HepG2 (cell line): Measurements from ENCODE around the gene RASL12. TPM values are rescaled to one million over a fixed set of nuclear protein-coding genes. Genes with fewer than 3 reads are reported as not detected.

ENCODE experiments used
- CBX1 ChIP-seq: IDR thresholded peaks from one replicate; pipeline ENCODE4 v1.6.1; 2016; ENCODE audit warnings: antibody characterized with exemption, low read depth
- FOSL1 ChIP-seq: sonication (generic); formaldehyde crosslinking; IDR thresholded peaks from 2 replicates; pipeline ENCODE4 v1.9.0; 2021; ENCODE audit warnings: missing genetic modification reagents, borderline replicate concordance
- FOXA3 ChIP-seq: IDR thresholded peaks from 2 replicates; pipeline ENCODE4 v1.6.1; 2016; ENCODE audit warnings: missing genetic modification reagents, missing compliant biosample characterization
- HMGXB4 ChIP-seq, 2 experiments: sonication (generic) in 1 of 2; formaldehyde crosslinking in 1 of 2; IDR thresholded peaks; 2 replicates each; pipeline versions ENCODE4 v1.4.0 to v1.6.1; 2018 to 2020; ENCODE audit warnings: missing genetic modification reagents in 2 of 2, borderline replicate concordance in 1 of 2, low read depth in 1 of 2, mild to moderate bottlenecking in 1 of 2, missing biosample characterization in 1 of 2
- KDM2A ChIP-seq: sonication (generic); formaldehyde crosslinking; IDR thresholded peaks from 2 replicates; pipeline ENCODE4 v1.4.0; 2020; ENCODE audit warnings: low read depth, missing genetic modification reagents, borderline replicate concordance
- MAFK ChIP-seq, 2 experiments: IDR thresholded peaks in 1 of 2; conservative IDR thresholded peaks in 1 of 2; 2 replicates each; pipeline ENCODE4 v1.6.1; 2011; ENCODE audit warnings: improper control_type of control experiment in 2 of 2, low read length in 2 of 2
- MAX ChIP-seq: IDR thresholded peaks from 2 replicates; pipeline ENCODE4 v1.6.1; 2012; ENCODE audit warnings: inconsistent platforms
- MNT ChIP-seq: fragments of 450-650 bp; IDR thresholded peaks from 2 replicates; pipeline ENCODE4 v1.6.1; 2016
- NFKBIZ ChIP-seq: IDR thresholded peaks from 2 replicates; pipeline ENCODE4 v1.6.1; 2018; ENCODE audit warnings: missing genetic modification reagents, missing compliant biosample characterization
- PCBP1 ChIP-seq: fragments of 200-400 bp; formaldehyde crosslinking; IDR thresholded peaks from 2 replicates; pipeline ENCODE4 v1.6.1; 2017; ENCODE audit warnings: mild to moderate bottlenecking, low read depth, low read length, borderline replicate concordance
- RAD21 ChIP-seq: fragments of 450-650 bp; formaldehyde crosslinking; IDR thresholded peaks from 2 replicates; pipeline ENCODE4 v1.5.0; 2020; ENCODE audit warnings: mild to moderate bottlenecking
- RFXAP ChIP-seq: sonication (generic); formaldehyde crosslinking; IDR thresholded peaks from 2 replicates; pipeline ENCODE4 v1.4.0; 2020; ENCODE audit warnings: missing genetic modification reagents, borderline replicate concordance
- RNF219 ChIP-seq: sonication (generic); formaldehyde crosslinking; IDR thresholded peaks from 2 replicates; pipeline ENCODE4 v1.5.0; 2020; ENCODE audit warnings: mild to moderate bottlenecking, missing genetic modification reagents
- STAG1 ChIP-seq: sonication (generic); formaldehyde crosslinking; IDR thresholded peaks from 2 replicates; pipeline ENCODE4 v1.4.0; 2020; ENCODE audit warnings: missing genetic modification reagents
- U2AF1 ChIP-seq: fragments of 200-400 bp; formaldehyde crosslinking; optimal IDR thresholded peaks from 2 replicates; pipeline ENCODE3; 2017; ENCODE audit warnings: mild to moderate bottlenecking, low read depth, low read length
- ZKSCAN8 ChIP-seq: IDR thresholded peaks from 2 replicates; pipeline ENCODE4 v1.6.1; 2016; ENCODE audit warnings: borderline replicate concordance, missing genetic modification reagents, missing compliant biosample characterization
- ZNF20 ChIP-seq: sonication (generic); formaldehyde crosslinking; IDR thresholded peaks from 2 replicates; pipeline ENCODE4 v1.4.0; 2020; ENCODE audit warnings: mild to moderate bottlenecking, moderate library complexity, missing genetic modification reagents
- ZNF235 ChIP-seq: sonication (generic); formaldehyde crosslinking; IDR thresholded peaks from 2 replicates; pipeline ENCODE4 v1.8.1; 2023; ENCODE audit warnings: mild to moderate bottlenecking, missing genetic modification reagents, borderline replicate concordance
- ZNF354B ChIP-seq: sonication (generic); formaldehyde crosslinking; IDR thresholded peaks from 2 replicates; pipeline ENCODE4 v1.8.0; 2022; ENCODE audit warnings: mild to moderate bottlenecking, missing genetic modification reagents
- ZNF460 ChIP-seq: sonication (generic); formaldehyde crosslinking; IDR thresholded peaks from 2 replicates; pipeline ENCODE4 v1.5.1; 2020; ENCODE audit warnings: missing genetic modification reagents, mild to moderate bottlenecking, borderline replicate concordance
- ZNF605 ChIP-seq: sonication (generic); formaldehyde crosslinking; IDR thresholded peaks from 2 replicates; pipeline ENCODE4 v1.8.0; 2022; ENCODE audit warnings: mild to moderate bottlenecking, missing genetic modification reagents
- ZNF652 ChIP-seq: IDR thresholded peaks from 2 replicates; pipeline ENCODE4 v1.6.1; 2016; ENCODE audit warnings: low read depth, borderline replicate concordance
- polyA plus RNA-seq, 8 experiments: library from polyadenylated mRNA; depleted of rRNA in 3 of 8; stranded (reverse) in 7 of 8; unstranded in 1 of 8; fragments of >200 nt; fragmentation: Illumina TruSeq in 4 of 8; extraction: Trizol in 4 of 8; gene quantifications; 2 replicates each; pipeline versions ENCODE4 v1.2.1 to v1.2.3, GENCODE V29; 2011 to 2016; ENCODE audit warnings: low read depth in 4 of 8, missing spikeins in 1 of 8, mixed read lengths in 1 of 8; ENCODE audit not compliant: insufficient read depth in 1 of 8
- total RNA-seq, 5 experiments: library from RNA; depleted of rRNA; stranded (reverse); fragments of >200 nt; fragmentation: Illumina TruSeq; extraction: Trizol; gene quantifications; 2 replicates each; pipeline ENCODE4 v1.2.3, GENCODE V29; 2016; ENCODE audit warnings: low read depth in 1 of 5

The RASL12 gene
- total and polyA plus RNA-seq, 2 of the 13 experiments (the other 11 are each of a cell fraction or from before 2014, with no cell fraction given) = 0.16 to 0.55 TPM

GRCh38 chr15:65085990-65086679 is 18.3 kb upstream of the RASL12 start (continued):
- no peak for TF ChIP-seq MNT
- no peak for TF ChIP-seq RNF219 (CRISPR knock-in tag)
- TF ChIP-seq STAG1 = peak; percentile 64
- peak; percentile 60 for TF ChIP-seq RAD21 (CRISPR knock-in tag)
- TF ChIP-seq CBX1 = no peak
- TF ChIP-seq PCBP1 = no peak
- TF ChIP-seq FOSL1 (CRISPR knock-in tag) = no peak
- TF ChIP-seq ZNF605 (CRISPR knock-in tag) = 0 out of 2 replicates have a peak, but pooled peaks have one; percentile 65
- TF ChIP-seq RFXAP = no peak
- peak in 1 of 2 experiments; percentile 35; a peak in 1 of 4 replicates for TF ChIP-seq HMGXB4 (CRISPR knock-in tag; IDR thresholded peaks at IDR 0.05; ENCODE audit: borderline replicate concordance in 1 of 2, low read depth in 1 of 2)
- no peak for TF ChIP-seq ZNF20 (CRISPR knock-in tag)
- 0 out of 2 replicates have a peak, but pooled peaks have one; percentile 25 for TF ChIP-seq NFKBIZ (CRISPR knock-in tag)
- peak; percentile 22; the same call in 1 of the 2 replicates for TF ChIP-seq KDM2A (CRISPR knock-in tag)
- no peak for TF ChIP-seq ZNF460 (CRISPR knock-in tag)
- no peak for TF ChIP-seq U2AF1
- no peak for TF ChIP-seq ZNF652
- no peak for TF ChIP-seq ZKSCAN8 (CRISPR knock-in tag)
- TF ChIP-seq ZNF354B (CRISPR knock-in tag) = no peak
- TF ChIP-seq MAFK (conservative IDR thresholded peaks at IDR 0.05 in 1 of 2, IDR thresholded peaks at IDR 0.05 in 1 of 2; ENCODE audit: low read length in 2 of 2) = no peak
- no peak for TF ChIP-seq FOXA3 (CRISPR knock-in tag)
- TF ChIP-seq ZNF235 (CRISPR knock-in tag) = no peak
- TF ChIP-seq MAX = peak; percentile 51; the same call in 1 of the 2 replicates
